GM11168 (cell line): ENCODE data around the gene PER3.
"Not testable (repeated sequence)": the region's sequence is repeated elsewhere in the genome, so short reads cannot be mapped to it uniquely, and the experiment has no call there.

Experiments used
- in situ Hi-C: fragments of 300-500 bp; cut with MboI; formaldehyde crosslinking; loops from one replicate; pipeline ENCODE4 v1.12.0; 2022; ENCODE audit warnings: low sequenced_read_pairs; ENCODE audit not compliant: unreplicated experiment

The PER3 gene

DNA sequence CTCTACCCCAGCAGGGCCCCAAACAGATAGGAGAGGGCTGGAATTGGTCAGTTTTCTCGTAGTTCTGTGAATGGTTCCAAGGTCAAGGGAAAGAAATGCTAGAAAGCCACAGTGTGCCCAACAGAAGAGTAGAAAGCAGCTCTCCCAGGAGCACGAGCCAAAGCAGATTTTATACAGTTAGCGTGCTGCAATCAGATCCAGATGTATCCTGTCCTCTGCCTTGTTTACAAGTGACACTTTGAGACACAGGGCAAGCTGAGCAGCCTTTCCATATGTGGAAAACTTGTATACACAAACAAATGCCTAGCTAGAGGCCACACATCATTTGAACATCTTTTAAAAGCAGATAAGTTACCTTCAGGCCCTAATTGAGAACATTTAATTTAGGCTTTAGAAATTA lies 6.5 kb upstream of the PER3 start:
- in situ Hi-C loops = no loop called here

DNA sequence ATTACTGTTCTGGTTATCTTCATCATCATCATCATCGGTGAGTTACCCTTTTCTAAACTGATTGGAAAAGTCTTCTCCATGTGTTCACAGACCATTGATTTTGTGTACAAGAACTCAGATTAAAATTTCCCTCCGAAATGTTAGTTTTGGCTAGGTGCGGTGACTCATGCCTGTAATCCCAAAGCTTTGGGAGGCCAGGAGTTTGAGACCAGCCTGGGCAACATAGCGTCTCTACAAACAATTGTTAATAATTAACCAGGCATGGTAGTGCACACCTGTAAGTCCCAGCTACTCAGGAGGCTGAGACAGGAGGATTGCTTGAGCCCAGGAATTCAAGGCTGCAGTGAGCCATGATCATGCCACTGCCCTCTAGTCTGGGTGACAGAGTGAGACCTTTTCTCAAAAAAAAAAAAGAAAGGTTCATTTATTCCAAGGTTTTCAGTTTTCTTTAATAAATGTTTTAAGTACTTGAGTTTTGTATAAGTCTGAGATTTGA lies 5.9 kb upstream of the PER3 start:
- in situ Hi-C loops = no loop called here

DNA sequence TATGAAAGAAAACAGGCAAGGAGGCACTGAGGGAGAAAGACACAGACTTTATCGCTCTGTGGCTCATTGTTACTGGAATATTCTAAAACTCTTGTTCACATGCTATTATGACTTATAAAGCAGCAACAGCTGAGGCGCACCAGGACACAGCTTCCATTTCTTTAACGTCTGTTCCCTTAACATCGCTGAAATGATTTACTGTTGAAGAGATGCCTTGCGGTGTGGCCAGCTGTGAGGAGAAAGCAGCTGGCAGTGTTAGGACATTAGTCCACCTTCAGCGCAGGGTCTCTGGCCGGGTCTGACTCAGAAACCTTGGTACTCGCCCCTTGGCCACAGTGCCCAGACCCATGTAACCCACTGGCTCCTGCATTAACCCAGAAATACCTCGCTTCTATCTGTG lies 3.1 kb upstream of the PER3 start:
- in situ Hi-C loops = no loop called here

DNA sequence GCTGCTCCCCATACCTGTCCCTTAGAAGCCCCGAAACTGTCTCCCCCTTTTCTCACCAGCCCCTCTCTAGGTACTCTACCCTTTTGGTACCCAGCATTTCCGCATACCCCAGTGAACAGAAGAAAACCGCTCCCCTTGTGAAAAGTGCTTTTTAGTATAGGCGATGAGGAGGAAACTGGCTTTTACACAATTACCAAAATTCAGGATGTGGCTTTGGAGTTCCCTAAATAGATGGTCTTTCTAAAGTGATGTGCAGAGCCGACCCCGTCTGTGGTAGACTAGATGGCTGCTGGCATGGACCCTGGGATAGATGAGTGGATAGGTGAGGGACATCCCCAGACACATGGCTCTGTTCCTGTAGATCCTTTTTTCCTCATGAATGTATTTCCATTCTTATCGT lies 2.6 kb upstream of the PER3 start:
- in situ Hi-C loops = no loop called here

DNA sequence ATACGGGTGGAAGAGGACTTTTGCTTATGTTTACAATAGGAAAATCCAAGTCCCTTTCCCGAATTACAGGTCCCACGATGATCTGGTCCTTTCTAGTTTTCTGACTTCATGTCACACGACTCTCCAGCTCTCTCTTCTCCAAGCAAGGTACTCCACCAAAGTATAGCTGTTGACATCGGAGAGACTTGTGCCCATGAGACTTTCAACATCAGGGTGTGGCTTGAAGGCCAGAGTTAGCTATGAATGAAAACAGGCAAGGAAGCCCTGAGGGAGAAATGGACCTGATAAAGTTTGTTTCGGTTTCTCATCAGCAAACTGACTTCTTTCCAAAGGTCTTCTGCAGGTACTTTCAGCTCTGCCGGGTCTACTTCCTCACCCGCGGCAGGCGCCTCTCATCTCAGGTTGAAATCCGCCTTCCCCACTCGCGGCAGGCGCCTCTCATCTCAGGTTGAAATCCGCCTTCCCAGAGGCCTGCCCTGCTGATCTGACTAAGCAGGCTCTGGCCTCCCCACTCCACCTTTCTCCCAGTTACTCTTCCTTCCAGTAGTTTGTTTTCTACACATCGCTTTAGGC lies 2.1 kb upstream of the PER3 start:
- in situ Hi-C loops = no loop called here

DNA sequence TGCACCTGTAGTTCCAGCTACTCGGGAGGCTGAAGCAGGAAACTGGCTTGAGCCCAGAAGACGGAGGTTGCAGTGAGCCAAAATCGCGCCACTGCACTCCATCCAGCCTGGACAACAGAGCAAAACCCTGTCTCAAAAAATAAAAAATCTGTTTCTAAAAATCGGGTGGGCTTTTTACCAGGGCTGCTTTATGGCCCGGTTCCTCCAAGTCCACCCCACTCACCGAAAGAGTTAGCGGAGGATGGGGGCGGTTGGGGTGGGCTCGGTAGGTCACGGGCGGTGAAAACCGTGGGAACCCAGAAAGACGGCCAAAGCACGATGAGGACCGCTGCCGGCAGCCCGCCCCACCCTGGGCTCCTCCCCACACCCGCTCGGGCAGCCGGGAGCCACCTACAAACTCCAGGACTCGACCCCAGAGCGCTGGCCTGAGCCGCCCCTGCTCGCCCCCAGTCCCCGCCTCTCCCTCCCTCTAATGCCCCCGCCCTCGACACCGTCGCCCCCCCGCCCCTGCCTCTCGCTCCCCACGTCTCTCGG lies 846 bp upstream of the PER3 start:
- in situ Hi-C loops = no loop called here

DNA sequence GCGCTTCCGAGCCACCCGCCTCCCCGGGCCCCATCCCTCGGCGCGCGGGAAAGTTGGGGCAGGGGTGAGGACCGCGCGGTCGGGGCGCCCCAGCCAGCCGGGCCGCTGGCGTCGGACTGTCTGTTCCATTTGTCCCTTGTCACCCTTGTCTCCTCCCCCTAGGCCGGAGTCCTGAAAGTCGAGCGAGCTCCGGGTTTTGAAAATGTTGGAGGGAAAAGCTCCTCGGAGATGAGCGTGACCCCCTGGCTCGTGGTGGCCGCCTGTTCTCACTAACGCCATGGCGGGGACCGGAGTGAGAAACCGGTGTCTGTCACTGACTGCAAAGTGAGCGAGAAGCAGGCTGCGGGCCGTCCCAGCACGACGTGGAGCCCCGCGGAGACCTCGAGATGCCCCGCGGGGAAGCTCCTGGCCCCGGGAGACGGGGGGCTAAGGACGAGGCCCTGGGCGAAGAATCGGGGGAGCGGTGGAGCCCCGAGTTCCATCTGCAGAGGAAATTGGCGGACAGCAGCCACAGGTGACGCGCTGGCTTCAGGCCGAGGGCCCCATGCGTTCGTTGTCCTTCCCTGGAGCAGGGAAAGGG lies 491 bp downstream of the PER3 start:
- in situ Hi-C loops = no loop called here

DNA sequence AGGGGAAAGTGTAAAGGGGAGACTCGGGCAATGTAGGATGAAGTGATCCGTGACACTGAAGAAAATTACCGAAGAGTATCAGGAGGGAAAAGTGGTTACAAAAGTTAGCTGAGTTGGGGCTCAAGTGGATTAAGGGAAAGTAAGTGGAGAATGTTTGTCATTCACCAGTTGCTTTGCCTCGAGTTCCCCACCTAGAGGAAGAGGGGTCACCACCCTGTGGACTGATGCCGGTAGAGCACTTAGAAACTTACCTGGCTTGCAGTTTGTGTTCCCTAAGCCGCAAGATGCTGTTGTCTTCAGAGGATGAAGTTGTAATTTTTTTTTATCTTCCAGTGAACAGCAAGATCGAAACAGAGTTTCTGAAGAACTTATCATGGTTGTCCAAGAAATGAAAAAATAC lies 1.0 kb downstream of the PER3 start:
- in situ Hi-C loops = no loop called here

DNA sequence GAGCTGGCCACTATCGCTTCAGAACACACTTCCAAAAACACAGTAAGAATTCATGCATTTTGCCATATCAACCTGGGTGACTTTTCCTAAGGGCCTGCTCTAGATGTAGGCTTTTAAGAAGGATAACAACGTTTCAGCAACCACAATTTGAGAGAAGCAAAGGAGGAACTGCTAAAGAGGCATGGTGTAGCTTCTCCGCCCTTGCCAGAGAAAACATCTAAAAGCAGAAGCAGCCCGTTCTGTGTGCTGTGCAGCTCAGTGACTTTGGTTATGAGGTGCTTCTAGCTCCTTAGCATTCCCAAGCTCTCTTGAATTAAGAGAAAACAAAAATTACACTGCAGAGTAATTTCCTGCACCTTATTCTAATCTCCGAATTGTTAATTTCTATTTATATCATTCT lies 2.7 kb downstream of the PER3 start:
- in situ Hi-C loops = no loop called here

DNA sequence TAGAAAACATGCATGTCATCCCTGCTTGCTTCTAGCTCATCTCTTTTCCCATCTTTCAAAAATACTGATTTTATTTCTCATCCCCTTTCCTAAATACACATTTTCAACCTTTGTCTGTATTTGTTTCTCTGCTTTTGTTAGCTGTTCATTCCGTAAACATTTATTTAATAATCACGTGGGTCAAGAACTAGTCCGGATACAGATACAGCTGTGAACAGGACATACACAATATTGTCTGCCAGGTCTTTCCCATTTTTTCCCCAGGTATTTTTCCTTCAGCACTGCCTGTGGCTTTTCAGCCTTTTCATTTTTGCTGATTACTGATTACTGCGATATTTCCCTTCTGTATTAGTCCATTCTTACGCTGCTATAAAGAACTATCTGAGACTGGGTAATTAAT lies 5.7 kb downstream of the PER3 start:
- in situ Hi-C loops = no loop called here

DNA sequence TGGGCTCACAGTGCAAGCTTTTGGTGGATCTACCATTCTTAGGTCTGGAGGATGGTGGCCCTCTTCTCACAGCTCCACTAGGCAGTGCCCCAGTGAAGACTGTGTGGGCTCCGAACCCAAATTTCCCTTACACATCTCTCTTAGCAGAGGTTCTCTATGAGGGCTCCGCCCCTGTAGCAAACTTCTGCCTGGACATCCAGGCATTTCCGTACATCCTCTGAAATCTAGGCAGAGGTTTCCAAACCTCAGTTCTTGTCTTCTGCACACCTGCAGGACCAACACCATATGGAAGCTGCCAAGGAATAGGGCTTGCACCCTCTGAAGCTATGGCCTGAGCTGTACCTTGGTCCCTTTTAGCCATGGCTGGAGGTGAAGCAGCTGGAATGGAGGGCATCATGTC lies 6.9 kb downstream of the PER3 start:
- in situ Hi-C loops = not testable (repeated sequence)

DNA sequence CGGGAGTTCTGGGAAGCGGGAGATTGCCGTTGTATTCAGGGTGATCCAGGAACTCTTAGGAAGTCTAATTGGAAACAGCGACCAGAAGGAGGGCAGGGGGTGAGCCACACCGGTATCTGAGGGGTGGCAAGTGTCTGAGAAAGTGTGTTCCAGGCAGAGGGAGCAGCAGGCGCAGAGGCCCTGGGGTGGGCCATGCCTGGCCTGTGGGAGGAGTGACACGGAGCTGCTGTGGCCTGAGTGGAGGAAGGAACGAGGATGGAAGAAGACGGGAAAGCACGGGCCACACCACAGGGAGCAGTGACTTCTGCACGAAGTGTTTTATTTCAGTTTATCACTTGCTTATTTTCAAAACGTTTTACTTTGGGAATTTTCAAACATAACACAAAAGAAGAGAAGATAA lies 11.3 kb downstream of the PER3 start:
- in situ Hi-C loops = no loop called here

DNA sequence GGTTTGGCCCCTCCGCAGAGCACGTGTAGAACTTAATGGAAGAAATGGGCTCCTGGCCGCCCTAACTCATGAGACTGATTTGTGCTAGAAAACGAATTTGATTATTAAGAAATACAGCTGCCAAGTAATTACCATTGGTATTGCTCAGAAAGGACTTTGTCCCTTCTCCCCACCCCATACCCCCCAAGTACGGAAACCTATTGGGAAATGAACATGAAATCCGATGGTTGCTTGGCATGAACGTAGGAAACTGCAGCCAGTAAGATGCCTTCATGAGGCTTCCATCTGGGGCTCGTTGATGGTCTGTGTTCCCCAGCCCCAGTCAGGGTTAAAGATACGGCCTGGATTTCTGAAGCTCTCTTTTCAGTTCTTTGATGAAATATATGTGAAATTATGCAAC lies 21.4 kb downstream of the PER3 start:
- in situ Hi-C loops = loop anchor here (5.0 kb wide), 1 partner anchor 97 kb away; no protein-coding TSS in a partner anchor

DNA sequence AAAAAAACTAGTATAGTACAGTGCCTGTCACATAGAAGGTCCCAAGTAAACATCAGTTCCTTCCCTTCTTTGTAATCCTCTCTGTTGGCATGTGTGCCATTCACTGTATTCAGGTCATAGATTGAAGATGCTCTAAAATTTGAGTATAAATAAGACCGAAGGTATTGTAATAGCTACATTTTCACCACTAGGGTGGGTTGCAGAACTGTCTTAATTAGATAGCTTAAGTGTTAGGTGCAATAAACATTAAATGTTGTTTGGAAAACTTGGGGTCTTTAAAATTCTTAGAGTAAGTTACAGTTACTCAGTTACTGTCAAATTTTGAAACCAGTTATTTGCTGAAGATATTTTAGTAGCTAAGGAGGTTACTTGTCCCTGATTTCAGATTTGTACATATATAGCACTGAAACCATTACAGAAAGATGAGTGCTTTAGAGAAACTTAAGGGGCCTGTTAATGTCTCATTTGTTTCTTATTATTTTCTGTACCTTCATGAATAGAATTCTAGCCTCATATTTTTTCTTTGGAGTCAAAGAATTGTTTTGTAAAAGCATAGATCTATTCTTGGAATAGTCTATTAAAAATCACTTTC lies 24.3 kb downstream of the PER3 start:
- in situ Hi-C loops = loop anchor here (5.0 kb wide), 1 partner anchor 94 kb away; no protein-coding TSS in a partner anchor

DNA sequence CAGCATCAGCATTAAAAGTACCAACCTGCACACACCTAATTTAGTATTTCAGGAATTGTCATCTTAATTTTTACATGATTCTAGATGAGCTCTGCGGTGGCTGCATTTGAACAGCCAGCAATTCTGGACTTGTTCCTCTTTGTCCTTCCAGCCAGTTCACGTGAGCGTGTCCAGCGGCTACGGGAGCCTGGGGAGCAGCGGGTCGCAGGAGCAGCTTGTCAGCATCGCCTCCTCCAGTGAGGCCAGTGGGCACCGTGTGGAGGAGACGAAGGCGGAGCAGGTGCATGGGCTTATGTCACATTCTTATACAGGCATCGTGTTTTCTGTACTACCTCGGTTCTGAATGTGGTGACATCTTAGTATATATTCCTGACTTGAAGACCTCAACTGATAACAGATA lies 25.7 kb downstream of the PER3 start:
- in situ Hi-C loops = loop anchor here (5.0 kb wide), 1 partner anchor 93 kb away; no protein-coding TSS in a partner anchor

DNA sequence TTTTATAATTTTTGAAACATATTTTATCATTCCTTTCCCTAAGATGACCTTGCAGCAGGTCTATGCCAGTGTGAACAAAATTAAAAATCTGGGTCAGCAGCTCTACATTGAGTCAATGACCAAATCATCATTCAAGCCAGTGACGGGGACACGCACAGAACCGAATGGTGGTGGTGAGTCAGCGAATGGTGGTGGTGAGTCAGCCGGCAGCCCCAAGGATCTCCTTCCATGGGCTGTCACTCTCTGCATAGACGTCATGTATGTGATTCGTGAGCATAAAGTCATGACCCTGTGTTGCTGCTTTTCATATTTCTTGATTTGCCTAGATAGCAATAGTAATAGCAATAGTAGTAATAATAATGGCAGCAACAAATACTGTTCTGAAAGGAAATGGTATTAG lies 26.3 kb downstream of the PER3 start:
- in situ Hi-C loops = no loop called here

DNA sequence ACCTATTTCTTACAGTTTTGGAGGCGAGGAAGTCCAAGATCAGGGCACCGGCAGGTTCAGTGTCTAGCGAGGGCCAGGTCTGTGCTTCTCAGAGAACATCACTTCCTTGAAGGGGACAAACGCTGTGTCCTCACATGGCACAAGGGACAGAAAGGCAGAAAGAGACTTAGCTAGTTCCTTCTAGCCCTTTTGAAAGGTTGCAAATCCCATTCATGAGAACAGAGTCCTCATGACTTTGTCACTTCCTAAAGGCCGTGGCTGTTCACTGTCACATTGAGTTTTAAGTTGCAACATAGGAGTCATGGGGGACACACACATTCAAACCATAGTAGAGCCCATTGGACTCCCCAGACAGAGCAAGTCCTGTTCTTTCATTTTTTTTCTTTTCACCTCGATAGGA lies 27.4 kb downstream of the PER3 start:
- in situ Hi-C loops = no loop called here

DNA sequence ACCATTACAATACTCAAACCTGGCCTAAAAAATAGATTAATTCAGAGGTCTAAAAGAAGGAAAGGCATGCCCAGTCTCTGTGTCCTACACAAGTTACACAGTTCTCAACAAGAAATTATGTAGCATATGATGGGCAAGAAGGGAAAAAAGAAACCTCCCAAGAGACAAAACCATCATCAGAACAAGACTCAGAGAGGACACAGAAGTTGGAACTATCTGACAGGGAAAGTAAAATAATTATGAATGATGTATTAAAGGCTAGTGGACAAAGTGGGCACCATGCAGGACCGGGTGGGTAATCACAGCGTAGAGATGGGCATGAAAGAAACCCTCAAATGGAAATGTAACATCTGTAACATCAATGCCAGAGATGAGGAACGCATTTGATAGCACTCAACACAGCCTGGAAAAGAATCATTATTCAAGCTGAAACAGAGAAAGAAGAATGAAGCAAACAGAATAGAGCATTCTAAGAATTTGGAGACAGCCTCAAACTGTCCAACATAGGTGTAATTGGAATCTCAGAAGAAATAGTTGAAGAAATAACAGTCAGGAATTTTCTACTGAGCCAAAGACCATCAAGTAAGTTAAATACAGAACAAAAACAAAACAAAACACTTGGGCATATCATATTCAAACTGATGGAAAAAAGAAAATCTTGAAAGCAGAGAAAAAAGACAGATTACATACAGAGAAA lies 29.7 kb downstream of the PER3 start:
- in situ Hi-C loops = no loop called here

DNA sequence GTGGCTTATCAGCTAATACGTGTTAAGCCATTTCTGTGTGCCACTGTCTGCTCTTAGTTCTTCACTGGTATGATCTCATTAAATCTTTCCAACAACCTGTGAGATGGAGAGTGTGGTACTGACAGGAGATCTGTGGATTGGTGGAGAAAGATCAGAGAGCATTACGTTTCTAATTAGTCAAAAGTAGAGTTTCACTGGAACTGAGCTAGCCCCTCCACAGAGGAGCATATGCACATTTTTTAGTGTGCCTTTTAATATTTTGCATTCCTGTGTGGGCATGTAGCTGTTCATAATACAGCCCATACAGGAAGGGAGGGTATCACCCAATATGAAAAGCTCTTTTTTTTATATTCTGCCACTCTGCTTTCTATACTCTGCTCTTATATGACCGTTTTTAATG lies 37.2 kb downstream of the PER3 start:
- in situ Hi-C loops = no loop called here

DNA sequence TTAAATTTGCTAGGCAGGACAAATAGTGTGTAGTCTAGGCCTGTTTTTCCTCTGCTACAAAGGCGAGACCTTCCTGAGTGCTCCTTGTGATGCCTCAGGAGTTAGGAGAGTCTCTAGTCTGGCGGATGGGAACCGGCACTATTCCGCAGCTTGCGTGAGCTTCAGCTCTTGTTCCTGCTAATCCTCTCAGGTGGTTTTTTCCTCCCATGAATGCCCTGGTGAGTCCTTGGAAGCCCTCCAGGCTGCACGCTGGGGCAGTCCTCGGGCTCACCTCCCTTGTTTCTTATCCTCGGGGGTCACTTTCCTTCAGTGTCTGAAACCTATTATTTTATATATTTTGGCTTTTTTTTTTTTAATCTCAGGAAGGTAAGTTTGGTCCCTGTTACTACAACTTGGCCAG lies 40.6 kb downstream of the PER3 start:
- in situ Hi-C loops = no loop called here

DNA sequence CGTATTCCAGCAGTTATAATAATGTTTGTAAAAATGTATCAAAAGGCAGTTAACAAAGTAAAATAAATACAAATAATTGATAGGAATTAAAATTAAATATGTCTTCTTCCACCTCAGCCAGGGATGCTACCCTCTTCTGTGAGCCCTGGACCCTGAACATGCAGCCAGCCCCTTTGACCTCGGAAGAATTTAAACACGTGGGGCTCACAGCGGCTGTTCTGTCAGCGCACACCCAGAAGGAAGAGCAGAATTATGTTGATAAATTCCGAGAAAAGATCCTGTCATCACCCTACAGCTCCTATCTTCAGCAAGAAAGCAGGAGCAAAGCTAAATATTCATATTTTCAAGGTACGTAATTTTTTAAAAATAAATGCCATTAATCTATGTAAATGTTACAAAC lies 42.3 kb downstream of the PER3 start:
- in situ Hi-C loops = no loop called here
